ENCODE results near the gene ENTPD2.

- TF ChIP-seq POLR2AphosphoS5 (IDR thresholded peaks at IDR 0.05): no peak
- TF ChIP-seq CTCF (IDR thresholded peaks at IDR 0.05): no peak
- no peak for TF ChIP-seq POLR2A (IDR thresholded peaks at IDR 0.05)
- TF ChIP-seq EP300 (IDR thresholded peaks at IDR 0.05; ENCODE audit: low read depth): no peak
Observed at GRCh38 chr9:137062384-137062783, 8.5 kb upstream of the ENTPD2 start.

Measured in transverse colon (tissue), 4 donors.